CD4-positive, alpha-beta T cell treated with Interleukin-4 for 1 hour (primary cell): ENCODE measurements around the gene ACSS1.

Experiments
- DNase-seq, 2 donors: peaks; one replicate each; pipeline ENCODE4 v3.0.0-alpha.2; 2020 to 2022

ACSS1 gene

DNA sequence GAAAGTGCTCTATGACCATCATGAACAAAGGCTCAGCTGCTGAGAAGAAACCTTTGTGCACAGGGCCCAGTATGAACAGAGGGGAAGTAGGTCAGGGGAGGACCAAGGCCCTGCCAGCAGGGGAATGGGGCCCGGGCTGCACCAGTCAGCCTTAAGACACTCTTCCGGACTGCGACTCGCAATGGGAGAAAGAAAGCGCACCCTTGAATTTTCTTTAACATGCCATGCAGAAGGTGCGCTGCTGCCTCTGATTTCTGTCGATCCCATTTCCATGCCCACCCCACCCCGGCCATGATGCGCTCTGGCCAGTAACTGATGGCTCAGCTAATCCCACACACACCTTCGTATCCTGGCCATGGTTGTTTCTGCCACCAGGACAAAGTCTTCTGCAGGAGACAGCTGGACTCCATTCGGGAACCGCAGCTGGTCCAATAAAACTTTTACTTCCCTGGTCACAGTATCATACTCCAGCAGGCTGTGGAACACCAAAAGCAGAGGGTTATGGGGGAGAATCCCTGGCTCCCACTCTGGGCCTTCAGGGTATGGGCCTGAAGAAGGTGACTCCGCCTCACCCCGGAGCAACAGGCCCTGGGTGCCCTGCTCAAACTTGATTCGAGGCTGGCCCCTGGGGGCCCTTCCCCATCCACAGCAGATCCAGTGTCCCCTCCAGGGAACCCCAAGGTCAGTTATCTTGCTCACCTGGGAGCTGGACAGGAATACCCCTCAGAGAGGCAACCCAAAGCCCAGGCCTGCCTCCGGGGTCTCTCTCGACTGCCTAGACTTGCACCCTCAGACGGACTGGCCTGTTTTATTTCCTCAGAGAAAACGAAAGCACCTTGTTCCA is 88.5 kb downstream of the ACSS1 start:
- no peak for DNase-seq

- no peak for DNase-seq
Measured at GRCh38 chr20:24968278-24968800, 89.6 kb downstream of the ACSS1 start.

- DNase-seq: no peak
Measured at GRCh38 chr20:24966317-24967012, 91.5 kb downstream of the ACSS1 start.

DNA sequence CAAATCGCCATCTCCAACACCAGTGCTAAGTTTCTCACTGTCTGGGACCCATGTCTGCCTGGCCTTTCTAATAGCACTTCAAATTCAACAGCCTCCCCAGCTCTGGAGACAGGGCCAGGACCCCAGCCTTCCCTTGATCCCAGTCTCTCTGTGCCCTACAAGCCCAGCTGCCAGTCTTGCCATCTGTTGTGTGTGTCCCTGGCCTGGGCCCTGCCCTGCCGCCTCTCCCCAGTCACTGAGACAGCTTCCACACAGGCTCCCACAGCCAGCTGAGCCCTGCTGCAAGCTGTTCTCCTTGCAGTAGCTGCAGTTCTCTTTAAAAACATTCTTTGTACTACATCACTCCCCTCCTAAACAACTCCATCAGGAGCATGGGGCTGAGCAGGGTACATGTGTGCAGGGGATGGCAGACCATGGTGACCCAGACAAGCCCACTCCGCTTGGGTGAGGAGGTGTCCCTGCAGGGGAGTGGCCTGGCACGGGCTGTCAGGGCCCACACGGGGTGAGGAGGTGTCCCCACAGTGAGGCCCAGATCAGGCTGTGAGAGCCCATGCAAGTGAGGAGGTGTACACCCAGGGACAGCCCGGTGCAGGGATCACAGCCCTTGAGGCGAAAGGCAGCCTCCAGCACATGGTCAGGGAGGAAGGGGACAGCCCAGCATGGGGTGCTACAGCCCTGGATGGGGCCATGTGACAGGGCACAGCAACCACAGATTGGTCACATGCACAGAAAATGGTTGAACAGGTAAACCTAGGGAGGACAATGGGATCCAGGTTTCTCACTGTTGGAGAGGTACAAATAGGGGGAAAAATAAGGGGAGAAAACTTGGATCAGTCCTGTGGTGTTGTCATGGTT is 92.6 kb downstream of the ACSS1 start:
- no peak for DNase-seq

- DNase-seq: no peak
Measured at GRCh38 chr20:24964506-24964840, 93.5 kb downstream of the ACSS1 start.

- DNase-seq: no peak
Measured at GRCh38 chr20:24963672-24964505, 94.0 kb downstream of the ACSS1 start.

DNA sequence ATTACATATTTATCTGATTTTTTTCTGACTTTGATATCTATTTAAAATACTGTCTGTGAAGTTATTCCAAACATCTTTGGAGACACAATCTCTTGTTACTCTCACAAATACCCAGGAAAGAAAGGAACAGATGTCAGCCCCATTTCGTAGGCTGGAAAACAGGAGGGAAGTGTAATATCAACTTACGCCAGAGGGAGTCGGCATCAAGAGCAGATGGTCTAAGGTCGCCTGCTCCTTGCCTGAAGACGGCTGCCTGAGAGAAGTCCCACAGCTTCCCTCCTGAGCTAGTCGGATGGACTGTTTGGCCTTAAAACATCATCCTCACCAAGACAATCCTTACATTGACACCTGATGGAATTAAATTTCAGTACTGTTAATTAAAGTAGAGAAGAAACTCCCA is 95.4 kb downstream of the ACSS1 start:
- DNase-seq: no peak

DNA sequence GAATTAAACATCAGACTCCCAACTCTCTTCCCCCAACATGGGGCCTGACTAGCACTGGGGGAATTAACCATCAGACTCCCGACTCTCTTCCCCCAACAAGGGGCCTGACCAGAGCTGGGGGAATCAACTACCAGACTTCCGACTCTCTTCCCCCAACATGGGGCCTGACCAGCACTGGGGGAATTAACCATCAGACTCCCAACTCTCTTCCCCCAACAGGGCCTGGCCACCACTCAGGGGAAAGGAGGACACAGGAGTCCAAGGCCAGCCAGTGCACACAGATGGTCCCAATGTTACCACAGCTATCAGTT is 95.8 kb downstream of the ACSS1 start:
- no peak for DNase-seq

DNA sequence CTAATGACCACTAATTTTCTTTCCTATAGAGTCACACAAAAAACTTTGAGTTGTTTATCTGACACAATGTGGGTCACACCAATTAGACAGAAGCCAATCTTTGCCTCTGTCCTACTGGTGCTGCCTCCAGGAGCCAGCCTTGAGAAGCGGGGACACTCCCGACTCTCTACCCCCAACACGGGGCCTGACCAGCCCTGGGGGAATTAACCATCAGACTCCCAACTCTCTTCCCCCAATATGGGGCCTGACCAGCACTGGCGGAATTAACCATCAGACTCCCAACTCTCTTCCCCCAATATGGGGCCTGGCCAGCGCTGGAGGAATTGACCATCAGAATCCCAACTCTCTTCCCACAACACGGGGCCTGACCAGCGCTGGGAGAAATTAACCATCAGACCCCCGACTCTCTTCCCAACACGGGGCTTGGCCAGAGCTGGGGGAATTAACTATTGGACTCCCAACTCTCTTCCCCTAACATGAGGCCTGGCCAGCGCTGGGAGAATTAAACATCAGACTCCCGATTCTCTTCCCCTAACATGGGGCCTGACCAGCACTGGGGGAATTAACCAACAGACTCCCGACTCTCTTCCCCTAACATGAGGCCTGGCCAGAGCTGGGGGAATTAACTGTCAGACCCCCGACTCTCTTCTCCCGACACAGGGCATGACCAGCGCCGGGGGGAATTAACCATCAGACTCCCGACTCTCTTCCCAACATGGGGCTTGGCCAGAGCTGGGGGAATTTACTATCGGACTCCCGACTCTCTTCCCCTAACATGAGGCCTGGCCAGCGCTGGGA is 96.4 kb downstream of the ACSS1 start:
- no peak for DNase-seq

- peak in 1 of 2 donors; percentile 82 for DNase-seq
Measured at GRCh38 chr20:24960861-24961260, 97.1 kb downstream of the ACSS1 start.

DNA sequence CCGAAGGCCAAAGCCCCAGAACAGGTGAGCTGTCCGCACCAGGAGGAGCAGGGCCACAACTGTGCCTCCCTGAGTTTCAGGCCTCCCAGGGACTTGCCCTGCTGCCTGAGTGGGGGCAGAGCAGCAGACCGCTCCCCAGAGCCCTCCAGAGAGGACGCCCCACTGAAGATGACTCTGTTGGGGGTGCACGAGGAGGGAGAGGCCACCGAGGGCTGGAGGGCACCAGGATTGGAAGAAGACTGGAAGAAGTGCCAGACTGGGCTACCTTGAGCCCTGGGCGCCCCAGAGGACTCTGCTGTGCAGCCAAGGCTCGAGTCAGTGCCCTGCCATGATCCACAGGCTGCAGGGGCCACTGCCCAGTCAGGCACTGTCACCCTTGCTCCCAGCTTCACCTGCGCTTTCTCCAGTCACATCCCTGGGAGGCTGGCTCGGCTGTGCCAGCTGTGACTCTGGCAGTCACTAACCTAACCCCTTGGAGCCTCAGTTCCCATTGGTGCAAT is 97.6 kb downstream of the ACSS1 start:
- DNase-seq: no peak

GRCh38 chr20:24959591-24960301 is 98.2 kb downstream of the ACSS1 start:
- peak in 1 of 2 donors; percentile 28 for DNase-seq

- DNase-seq: no peak
Measured at GRCh38 chr20:24958506-24959385, 99.2 kb downstream of the ACSS1 start.

GRCh38 chr20:24957326-24958016 is 100.5 kb downstream of the ACSS1 start:
- DNase-seq: no peak
